ENCODE results near the gene MVB12B. TPM values are rescaled to one million over a fixed set of nuclear protein-coding genes. Genes with fewer than 3 reads are reported as not detected.
A peak's percentile ranks its signal among the peaks of the same experiment; 100 is the strongest.

MVB12B gene
- total and polyA plus RNA-seq, 8 donors, result 2.3 to 21.9 (median 6.4) TPM

- Histone ChIP-seq H3K36me3 (peaks cover 6 to 36% (median 23%) of the 10 kb centered on the region in 4 donors), H3K27ac (no peak overlapping the region), H3K4me1 (peaks cover 0 to 7% (median 3%) of the 10 kb centered on the region in 4 donors), H3K9me3 (no peaks in the 10 kb centered on the region), H3K27me3 (no peaks in the 10 kb centered on the region), H3K4me3 (no peak overlapping the region)
- no peak for DNase-seq
- no peak for TF ChIP-seq CTCF (IDR thresholded peaks at IDR 0.05)
- TF ChIP-seq POLR2A (IDR thresholded peaks at IDR 0.05), result no peak
- no peak for TF ChIP-seq POLR2AphosphoS5 (IDR thresholded peaks at IDR 0.05)
- TF ChIP-seq EP300 (IDR thresholded peaks at IDR 0.05), result no peak
- intact Hi-C loops (cut with DNase I; ENCODE audit: low total_unique reads), result no loop called here
- WGBS, 5 donors, result 88 to 96% (median 95%) methylated on average over 10 of the region's 10 CpGs
Observed at GRCh38 chr9:126408004-126408403, 81.4 kb downstream of the MVB12B start.

GRCh38 chr9:126410229-126410628, 83.6 kb downstream of the MVB12B start:
- Histone ChIP-seq H3K27ac (no peak overlapping the region), H3K4me3 (no peak overlapping the region), H3K9me3 (no peaks in the 10 kb centered on the region), H3K27me3 (no peaks in the 10 kb centered on the region), H3K36me3 (peaks cover 0 to 34% (median 24%) of the 10 kb centered on the region in 4 donors), H3K4me1 (peaks cover 0 to 10% (median 4%) of the 10 kb centered on the region in 4 donors)
- intact Hi-C loops (cut with DNase I; ENCODE audit: low total_unique reads), result no loop called here
- DNase-seq, result no peak
- 94 to 100% (median 96%) methylated on average over 4 of the region's 4 CpGs for WGBS, 5 donors
- TF ChIP-seq EP300 (IDR thresholded peaks at IDR 0.05), result no peak
- TF ChIP-seq CTCF (IDR thresholded peaks at IDR 0.05), result no peak
- no peak for TF ChIP-seq POLR2A (IDR thresholded peaks at IDR 0.05)
- TF ChIP-seq POLR2AphosphoS5 (IDR thresholded peaks at IDR 0.05), result no peak

GRCh38 chr9:126411225-126411947, 84.8 kb downstream of the MVB12B start:
- WGBS, 5 donors, result 80 to 87% (median 84%) methylated on average over 12 of the region's 12 CpGs
- Histone ChIP-seq H3K9me3 (no peaks in the 10 kb centered on the region), H3K36me3 (peaks cover 0 to 40% (median 24%) of the 10 kb centered on the region in 4 donors), H3K4me3 (peak overlapping the region in 1 of 4 donors; percentile 2), H3K27me3 (no peaks in the 10 kb centered on the region), H3K4me1 (peaks cover 0 to 10% (median 4%) of the 10 kb centered on the region in 4 donors), H3K27ac (peak overlapping the region in 2 of 5 donors; percentile 15)
- TF ChIP-seq EP300 (IDR thresholded peaks at IDR 0.05), result no peak
- TF ChIP-seq POLR2AphosphoS5 (IDR thresholded peaks at IDR 0.05), result no peak
- no peak for TF ChIP-seq CTCF (IDR thresholded peaks at IDR 0.05)
- TF ChIP-seq POLR2A (IDR thresholded peaks at IDR 0.05), result no peak
- DNase-seq, result no peak
- intact Hi-C loops (cut with DNase I; ENCODE audit: low total_unique reads), result no loop called here

- Histone ChIP-seq H3K27me3 (no peaks in the 10 kb centered on the region), H3K27ac (peak overlapping the region in 2 of 5 donors; percentile 15), H3K36me3 (peaks cover 0 to 40% (median 24%) of the 10 kb centered on the region in 4 donors), H3K4me1 (peaks cover 0 to 10% (median 4%) of the 10 kb centered on the region in 4 donors), H3K9me3 (no peaks in the 10 kb centered on the region), H3K4me3 (peak overlapping the region in 1 of 4 donors; percentile 2)
- intact Hi-C loops (cut with DNase I; ENCODE audit: low total_unique reads), result no loop called here
- no peak for TF ChIP-seq CTCF (IDR thresholded peaks at IDR 0.05)
- TF ChIP-seq EP300 (IDR thresholded peaks at IDR 0.05), result no peak
- TF ChIP-seq POLR2A (IDR thresholded peaks at IDR 0.05), result no peak
- no peak for TF ChIP-seq POLR2AphosphoS5 (IDR thresholded peaks at IDR 0.05)
- no peak for DNase-seq
- WGBS, 5 donors, result 89 to 94% (median 92%) methylated on average over 6 of the region's 6 CpGs
Observed at GRCh38 chr9:126411948-126412284, 85.3 kb downstream of the MVB12B start.
